GM19455 (cell line): Measurements from ENCODE around the gene KLK12.

Experiments used
- ATAC-seq: cut with Tn5 transposase; IDR thresholded peaks from one replicate; pipeline ENCODE4 v1.9.1; 2021; ENCODE audit not compliant: unreplicated experiment

KLK12 gene

DNA sequence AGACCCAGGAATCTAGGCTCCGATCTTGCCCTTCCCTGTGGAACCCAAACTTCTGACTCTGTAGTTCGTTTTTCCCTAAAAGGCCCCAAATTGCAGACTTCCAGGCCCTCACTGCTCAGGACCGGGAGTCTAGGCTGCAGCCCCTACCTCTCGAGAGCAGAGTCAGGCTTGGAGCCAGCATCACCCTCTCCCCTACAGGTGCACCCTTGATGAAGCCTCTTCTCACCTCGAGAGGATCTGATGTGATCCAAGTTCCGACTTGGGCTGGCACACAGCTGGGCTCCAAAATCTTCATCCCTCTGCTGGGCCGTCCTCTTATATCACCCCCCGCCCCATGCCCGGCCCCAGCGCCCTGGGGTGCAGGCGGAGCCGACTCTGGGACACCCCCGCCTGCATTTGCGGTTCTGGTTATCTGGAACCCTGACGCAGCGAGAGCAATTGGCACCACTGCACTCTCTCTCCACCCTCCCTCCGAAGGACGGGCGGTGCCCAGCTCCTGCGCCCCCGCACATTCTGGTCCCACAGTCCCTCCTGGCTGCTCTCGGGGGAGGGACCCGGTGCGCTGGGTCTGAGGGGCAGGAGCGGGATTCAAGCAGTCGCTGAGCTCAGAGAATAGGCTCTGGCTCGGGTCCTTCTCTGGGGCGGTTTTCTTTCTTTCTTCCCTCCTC is 51.0 kb downstream of the KLK12 start, which contains the start of gene KLK7:
Gene KLK7, minus strand, starts transcription at position 293 of the 668 bp plus-strand sequence. CDS start 1,518 bp downstream, outside the sequence.
- ATAC-seq = no peak

DNA sequence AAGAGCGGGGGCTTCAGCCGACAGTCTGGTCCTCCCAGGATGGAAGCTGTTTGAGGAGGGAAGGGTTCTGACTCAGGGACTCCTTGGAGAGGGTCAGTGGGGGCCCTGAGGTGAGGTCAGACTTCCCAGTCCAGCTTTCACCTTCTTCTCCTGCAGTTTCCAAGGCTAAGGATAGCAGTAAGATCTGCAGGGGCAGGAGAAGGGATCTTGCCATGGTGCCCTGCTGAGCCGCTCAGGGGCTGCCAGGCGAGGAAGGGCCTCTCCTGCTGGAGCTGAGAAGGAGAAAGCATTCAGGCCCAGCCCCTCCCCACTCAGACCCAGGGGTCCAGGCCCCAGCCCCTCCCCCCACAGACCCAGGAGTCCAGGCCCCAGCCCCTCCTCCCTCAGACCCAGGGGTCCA is 52.6 kb downstream of the KLK12 start:
- no peak for ATAC-seq

DNA sequence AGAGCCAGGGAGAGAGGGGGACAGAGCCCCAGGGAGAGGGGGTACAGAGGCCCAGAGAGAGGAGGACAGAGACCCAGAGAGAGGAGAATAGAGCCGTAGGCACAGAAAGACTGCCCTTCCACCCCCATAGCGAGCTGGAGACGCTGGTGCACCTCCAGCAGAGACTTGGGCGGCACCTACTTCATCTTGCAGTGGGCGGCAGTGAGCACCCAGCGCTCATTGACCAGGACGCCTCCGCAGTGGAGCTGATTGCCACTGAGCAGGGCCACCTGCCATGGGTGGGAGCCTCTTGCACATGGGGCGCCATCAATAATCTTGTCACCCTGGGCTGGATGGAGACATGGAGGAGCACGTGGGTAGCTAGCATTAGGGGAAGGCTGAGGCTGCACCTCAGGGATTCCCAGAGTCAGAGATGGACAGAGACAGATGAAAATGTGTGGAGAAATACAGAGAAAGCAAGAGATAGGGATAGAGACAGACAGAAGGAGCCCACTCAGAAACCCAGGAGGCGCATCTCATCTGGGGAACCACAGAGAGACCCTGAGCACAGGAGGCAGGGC is 53.1 kb downstream of the KLK12 start:
- ATAC-seq = no peak

DNA sequence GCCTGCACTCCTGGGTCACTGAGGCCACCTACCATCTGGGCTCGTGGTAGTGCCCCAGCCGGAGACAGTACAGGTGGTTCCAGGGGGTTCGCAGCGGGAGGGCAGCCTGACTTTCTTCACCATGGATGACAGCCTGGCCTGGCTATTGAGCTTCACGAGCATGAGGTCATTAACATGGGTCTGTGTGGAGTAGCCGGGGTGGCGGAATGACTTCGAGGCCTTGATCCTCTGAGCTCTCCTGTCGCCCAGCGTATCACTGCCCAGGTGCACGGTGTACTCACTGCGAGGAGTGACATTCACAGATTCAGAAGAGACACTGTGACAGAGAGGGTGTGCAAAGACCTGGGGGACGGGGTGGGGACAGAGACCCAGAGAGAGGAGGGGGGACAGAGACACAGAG is 54.6 kb downstream of the KLK12 start:
- ATAC-seq = no peak

DNA sequence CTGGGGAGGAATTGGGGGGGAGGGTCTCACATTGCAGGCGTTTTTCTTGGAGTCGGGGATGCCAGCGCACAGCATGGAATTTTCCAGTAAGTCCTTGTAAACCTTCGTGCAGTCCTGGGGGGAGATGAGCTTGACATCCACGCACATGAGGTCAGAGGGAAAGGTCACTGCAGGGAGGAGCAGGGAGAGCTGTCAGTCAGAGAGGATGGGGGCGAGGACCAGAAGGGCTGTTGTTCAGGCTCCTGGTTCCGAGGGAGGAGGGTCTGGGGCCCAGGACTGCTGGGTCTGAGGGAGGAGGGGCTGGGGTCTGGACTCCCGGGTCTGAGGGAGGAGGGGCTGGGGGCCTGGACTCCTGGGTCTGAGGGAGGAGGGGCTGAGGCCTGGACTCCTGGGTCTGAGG is 55.0 kb downstream of the KLK12 start:
- no peak for ATAC-seq
